ENCODE results near the gene ACTR2. TPM values are rescaled to one million over a fixed set of nuclear protein-coding genes. Genes with fewer than 3 reads are reported as not detected.
A peak's percentile ranks its signal among the peaks of the same experiment; 100 is the strongest.

The ACTR2 gene
- total RNA-seq, 4 donors from 2014 or later = 56.9 to 123 (median 81.8) TPM

DNA sequence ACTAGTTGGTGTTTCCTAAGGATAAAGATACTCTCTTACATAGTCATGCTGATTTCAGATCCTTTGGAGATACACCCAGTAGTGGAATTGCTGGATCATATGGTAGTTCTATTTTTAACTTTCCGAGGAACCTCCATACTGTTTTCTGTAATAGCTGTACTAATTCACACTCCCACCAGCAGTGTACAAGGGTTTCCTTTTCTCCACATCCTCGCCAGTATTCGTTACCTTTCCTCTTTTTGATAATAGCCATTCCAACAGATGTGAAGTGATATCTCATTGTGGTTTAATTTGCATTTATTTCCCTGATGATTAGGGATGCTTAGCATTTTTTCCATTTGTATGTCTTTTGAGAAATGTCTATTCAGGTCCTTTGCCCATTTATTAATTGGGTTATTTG, 34.0 kb downstream of the ACTR2 start:
- Histone ChIP-seq H3K9me3 (no peaks in the 10 kb centered on the region), H3K36me3 (peaks cover 0 to 36% (median 13%) of the 10 kb centered on the region in 4 donors), H3K4me1 (no peaks in the 10 kb centered on the region), H3K27me3 (no peaks in the 10 kb centered on the region), H3K4me3 (no peak overlapping the region), H3K27ac (no peak overlapping the region)
- no peak for DNase-seq
- TF ChIP-seq, protein P1, sequence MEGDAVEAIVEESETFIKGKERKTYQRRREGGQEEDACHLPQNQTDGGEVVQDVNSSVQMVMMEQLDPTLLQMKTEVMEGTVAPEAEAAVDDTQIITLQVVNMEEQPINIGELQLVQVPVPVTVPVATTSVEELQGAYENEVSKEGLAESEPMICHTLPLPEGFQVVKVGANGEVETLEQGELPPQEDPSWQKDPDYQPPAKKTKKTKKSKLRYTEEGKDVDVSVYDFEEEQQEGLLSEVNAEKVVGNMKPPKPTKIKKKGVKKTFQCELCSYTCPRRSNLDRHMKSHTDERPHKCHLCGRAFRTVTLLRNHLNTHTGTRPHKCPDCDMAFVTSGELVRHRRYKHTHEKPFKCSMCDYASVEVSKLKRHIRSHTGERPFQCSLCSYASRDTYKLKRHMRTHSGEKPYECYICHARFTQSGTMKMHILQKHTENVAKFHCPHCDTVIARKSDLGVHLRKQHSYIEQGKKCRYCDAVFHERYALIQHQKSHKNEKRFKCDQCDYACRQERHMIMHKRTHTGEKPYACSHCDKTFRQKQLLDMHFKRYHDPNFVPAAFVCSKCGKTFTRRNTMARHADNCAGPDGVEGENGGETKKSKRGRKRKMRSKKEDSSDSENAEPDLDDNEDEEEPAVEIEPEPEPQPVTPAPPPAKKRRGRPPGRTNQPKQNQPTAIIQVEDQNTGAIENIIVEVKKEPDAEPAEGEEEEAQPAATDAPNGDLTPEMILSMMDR (IDR thresholded peaks at IDR 0.05) = no peak
- TF ChIP-seq POLR2AphosphoS5 (IDR thresholded peaks at IDR 0.05) = no peak
- no peak for TF ChIP-seq EP300 (IDR thresholded peaks at IDR 0.05; ENCODE audit: low read depth)
- no peak for TF ChIP-seq POLR2A (IDR thresholded peaks at IDR 0.05)
- in situ Hi-C loops (cut with MboI; ENCODE audit: low pct_ligation_motif_present in 1 of 4, low pct_unique_long_range_greater_than_20kb in 1 of 4, low sequenced_read_pairs in 3 of 4) = loop anchor here (5.0 to 25.0 kb wide), 4 partner anchors 176 to 293 kb away; partner anchors contain the start of gene SPRED2 (in 2 of the 4)
- WGBS, 2 donors (ENCODE audit: low coverage in 1 of 2) = 93% methylated on average over 3 of the region's 3 CpGs; no CpG with 5 or more reads in 1 of the 2 donors
- intact Hi-C loops (cut with DNase I; ENCODE audit: low total_unique reads) = no loop called here

DNA sequence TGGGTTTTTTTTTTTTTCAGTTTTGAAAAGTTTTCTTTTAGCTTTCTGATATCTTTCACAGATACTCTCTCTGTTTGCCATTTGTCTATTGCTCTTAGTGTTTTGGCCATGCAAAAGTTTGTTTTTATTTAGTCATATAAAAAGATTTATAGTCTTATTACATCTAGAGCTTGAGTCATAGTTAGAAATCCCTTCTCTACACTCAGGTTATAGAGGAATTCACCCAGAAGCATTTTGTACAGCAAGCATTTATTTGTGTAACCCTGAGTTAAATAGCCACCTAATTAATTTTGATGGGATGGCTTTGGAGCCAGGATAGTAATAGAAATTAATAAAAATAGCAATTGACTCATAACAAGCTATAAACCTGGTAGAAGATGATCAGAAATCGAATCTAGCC, 35.6 kb downstream of the ACTR2 start:
- intact Hi-C loops (cut with DNase I; ENCODE audit: low total_unique reads) (no loop called here), in situ Hi-C loops (cut with MboI; ENCODE audit: low pct_ligation_motif_present in 1 of 4, low pct_unique_long_range_greater_than_20kb in 1 of 4, low sequenced_read_pairs in 3 of 4) (loop anchor here (5.0 to 25.0 kb wide), 4 partner anchors 174 to 292 kb away; partner anchors contain the start of gene SPRED2 (in 2 of the 4))
- DNase-seq = no peak
- H3K9me3 ChIP-seq = no peaks in the 10 kb centered on the region
- H3K4me3 ChIP-seq = no peak overlapping the region
- no peaks in the 10 kb centered on the region for H3K27me3 ChIP-seq
- TF ChIP-seq EP300 (IDR thresholded peaks at IDR 0.05; ENCODE audit: low read depth) = no peak
- TF ChIP-seq, protein P1 (IDR thresholded peaks at IDR 0.05) = no peak
- TF ChIP-seq POLR2A (IDR thresholded peaks at IDR 0.05) = no peak
- no peak for TF ChIP-seq POLR2AphosphoS5 (IDR thresholded peaks at IDR 0.05)
- peaks cover 0 to 7% (median 0%) of the 10 kb centered on the region in 4 donors for H3K4me1 ChIP-seq
- peaks cover 0 to 36% (median 13%) of the 10 kb centered on the region in 4 donors for H3K36me3 ChIP-seq
- H3K27ac ChIP-seq = no peak overlapping the region
- WGBS, 2 donors (ENCODE audit: low coverage in 1 of 2) = 95 to 100% methylated on average over 1 of the region's 1 CpG

DNA sequence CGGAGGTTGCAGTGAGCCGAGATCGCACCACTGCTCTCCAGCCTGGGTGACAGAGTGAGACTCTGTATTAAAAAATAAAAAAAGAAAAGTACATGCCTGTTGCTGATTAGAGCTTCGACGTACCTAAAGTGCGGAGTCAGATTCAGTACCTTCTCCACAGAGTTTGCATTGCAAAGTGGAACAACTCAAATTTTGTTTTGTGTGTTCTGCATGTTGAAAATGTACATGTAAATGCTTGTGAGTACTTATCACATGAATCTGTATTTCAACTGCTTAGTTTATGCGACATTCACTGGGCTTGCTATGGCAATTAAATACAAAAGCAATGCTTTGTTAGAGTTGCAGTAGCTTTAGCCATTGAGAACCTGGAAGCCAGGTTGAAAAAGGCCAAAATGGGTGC, 36.4 kb downstream of the ACTR2 start:
- Histone ChIP-seq H3K36me3 (peaks cover 0 to 33% (median 12%) of the 10 kb centered on the region in 4 donors), H3K4me1 (peaks cover 0 to 7% (median 0%) of the 10 kb centered on the region in 4 donors), H3K27ac (no peak overlapping the region), H3K27me3 (no peaks in the 10 kb centered on the region), H3K4me3 (no peak overlapping the region), H3K9me3 (no peaks in the 10 kb centered on the region)
- 89 to 98% methylated on average over 6 to 7 of the region's 7 CpGs for WGBS, 2 donors (ENCODE audit: low coverage in 1 of 2)
- in situ Hi-C loops (cut with MboI; ENCODE audit: low pct_ligation_motif_present in 1 of 4, low pct_unique_long_range_greater_than_20kb in 1 of 4, low sequenced_read_pairs in 3 of 4) (loop anchor here (5.0 to 25.0 kb wide), 4 partner anchors 173 to 291 kb away; partner anchors contain the start of gene SPRED2 (in 2 of the 4)), intact Hi-C loops (cut with DNase I; ENCODE audit: low total_unique reads) (no loop called here)
- TF ChIP-seq POLR2AphosphoS5 (IDR thresholded peaks at IDR 0.05) (no peak), POLR2A (IDR thresholded peaks at IDR 0.05) (no peak)
- DNase-seq = no peak

DNA sequence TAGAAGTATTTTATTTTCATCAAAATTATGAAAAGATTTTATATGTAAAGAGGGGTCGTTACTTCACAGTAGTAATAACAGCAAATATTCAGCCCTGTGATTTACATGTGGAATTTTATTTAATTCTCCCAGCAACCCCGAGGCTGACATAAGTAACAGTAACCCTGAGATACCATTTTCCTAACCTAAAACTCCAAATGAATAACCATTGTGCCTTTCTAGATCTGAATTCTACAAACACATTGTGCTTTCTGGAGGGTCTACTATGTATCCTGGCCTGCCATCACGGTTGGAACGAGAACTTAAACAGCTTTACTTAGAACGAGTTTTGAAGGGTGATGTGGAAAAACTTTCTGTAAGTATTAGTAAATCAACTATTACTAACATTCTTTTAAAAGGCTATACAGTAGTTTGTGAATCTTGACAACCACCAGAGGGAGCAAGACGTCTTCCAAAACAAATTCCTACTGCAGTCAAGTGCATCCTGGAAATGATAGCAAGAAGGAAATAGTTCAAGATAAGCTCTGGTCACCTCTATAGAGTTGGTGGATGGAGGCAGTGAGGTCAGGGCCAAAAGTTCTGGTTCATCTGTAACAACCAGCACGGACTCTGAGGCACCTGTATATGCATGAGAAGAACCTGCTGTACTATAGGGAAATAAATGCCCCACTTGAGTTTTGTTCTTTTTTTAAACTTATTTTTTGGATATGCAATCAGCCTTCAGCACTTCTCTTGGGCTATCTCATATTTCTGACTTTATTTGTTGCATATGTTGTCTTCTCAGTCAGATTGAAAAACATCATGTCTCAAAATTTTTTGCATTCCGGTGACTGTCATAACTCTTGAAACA, 37.4 kb downstream of the ACTR2 start:
- Histone ChIP-seq H3K4me1 (peaks cover 0 to 7% (median 0%) of the 10 kb centered on the region in 4 donors), H3K27ac (no peak overlapping the region), H3K4me3 (no peak overlapping the region), H3K9me3 (no peaks in the 10 kb centered on the region), H3K36me3 (peaks cover 0 to 27% (median 11%) of the 10 kb centered on the region in 4 donors), H3K27me3 (no peaks in the 10 kb centered on the region)
- TF ChIP-seq POLR2AphosphoS5 (IDR thresholded peaks at IDR 0.05) (no peak), POLR2A (IDR thresholded peaks at IDR 0.05) (no peak), EP300 (IDR thresholded peaks at IDR 0.05; ENCODE audit: low read depth) (no peak)
- TF ChIP-seq, protein P1 (IDR thresholded peaks at IDR 0.05) = peak; percentile 59 to 76 (median 71)
- WGBS, 2 donors (ENCODE audit: low coverage in 1 of 2) = 34 to 49% methylated on average over 8 of the region's 8 CpGs
- in situ Hi-C loops (cut with MboI; ENCODE audit: low pct_ligation_motif_present in 1 of 4, low pct_unique_long_range_greater_than_20kb in 1 of 4, low sequenced_read_pairs in 3 of 4) (loop anchor here (5.0 to 25.0 kb wide), 4 partner anchors 172 to 290 kb away; partner anchors contain the start of gene SPRED2 (in 2 of the 4)), intact Hi-C loops (cut with DNase I; ENCODE audit: low total_unique reads) (loop anchor here (5.0 kb wide), 1 partner anchor 287 kb away; no protein-coding TSS in a partner anchor)
- DNase-seq = no peak
